HL-60 (cell line): ENCODE data around the gene RETREG3.

Source experiments
- DNase-seq, 2 experiments: peaks; one replicate each; pipeline ENCODE4 v3.0.0-alpha.2; 2010 to 2020; ENCODE audit warnings: low read depth in 1 of 2, low spot score in 1 of 2
- H3K27ac ChIP-seq: fragments of 250-450 bp; sonication (Bioruptor Pico); replicated peaks from 2 replicates; pipeline ENCODE4 v1.5.1; 2020; ENCODE audit warnings: mild to moderate bottlenecking, moderate library complexity
- H3K27me3 ChIP-seq: fragments of 250-450 bp; sonication (Bioruptor Pico); 2 replicates; pipeline ENCODE4 v1.5.1; 2021; ENCODE audit warnings: mild to moderate bottlenecking, moderate library complexity; ENCODE audit not compliant: insufficient read depth, poor library complexity, severe bottlenecking
- H3K4me3 ChIP-seq: replicated peaks from 2 replicates; pipeline ENCODE4 v1.5.1; 2011; ENCODE audit warnings: mild to moderate bottlenecking, control low read depth, low read length; ENCODE audit not compliant: insufficient read depth
- CTCF ChIP-seq: IDR thresholded peaks from one replicate; pipeline ENCODE4 v1.5.1; 2011; ENCODE audit warnings: low read length, control low read depth, inconsistent platforms; ENCODE audit not compliant: insufficient read depth
- GABPA ChIP-seq: IDR thresholded peaks from 2 replicates; pipeline ENCODE4 v1.6.1; 2012; ENCODE audit warnings: low read depth
- POLR2AphosphoS5 ChIP-seq: IDR thresholded peaks from 2 replicates; pipeline ENCODE4 v1.6.1; 2012; ENCODE audit warnings: low read depth
- REST ChIP-seq: IDR thresholded peaks from 2 replicates; pipeline ENCODE4 v1.6.1; 2012; ENCODE audit warnings: low read depth; ENCODE audit not compliant: insufficient replicate concordance
- SPI1 ChIP-seq: IDR thresholded peaks from 2 replicates; pipeline ENCODE4 v1.6.1; 2012; ENCODE audit warnings: low read depth, mild to moderate bottlenecking, borderline replicate concordance
- long read RNA-seq: library from polyadenylated mRNA; unstranded; transcript quantifications from one replicate; pipeline ENCODE4 v2.0.0, GENCODE V29; 2020

The RETREG3 gene
- long read RNA-seq, transcript RETREG3-205 (8 exons, 1,632 nt): minor isoform, 39 of 253 reads
- long read RNA-seq, transcript RETREG3-201 (9 exons, 3,759 nt): major isoform, 178 of 253 reads
- long read RNA-seq, partial matches to known transcripts: 5 of 253 reads
- long read RNA-seq, other reads (novel, unspliced or antisense): 31 of 253 reads

- peak within 1 kb of the TSS; percentile 82 for H3K4me3 ChIP-seq
- DNase-seq: peak; percentile 97 to 98
- TF ChIP-seq REST (no peak), SPI1 (peak; percentile 24; the same call in 1 of the 2 replicates), POLR2AphosphoS5 (peak; percentile 69; the same call in 1 of the 2 replicates), GABPA (no peak)
- no peaks in the 10 kb centered on the region for H3K27me3 ChIP-seq
- H3K27ac ChIP-seq: peak within 1 kb of the TSS; percentile 77
These were observed at the start of gene RETREG3, which contains the start of gene TUBG1 for GRCh38 chr17:42609182-42609813. Gene RETREG3 (minus strand): TSS chr17:42609374. CDS start chr17:42609324, 50 bp downstream. Gene TUBG1 (plus strand): TSS chr17:42609683. CDS start chr17:42609738, 55 bp downstream.

- TF ChIP-seq GABPA (no peak), REST (no peak), SPI1 (no peak), CTCF (no peak)
- H3K27me3 ChIP-seq: peaks cover 4% of the 10 kb centered on the region
- no peak overlapping the region for H3K27ac ChIP-seq
- no peak for DNase-seq
- H3K4me3 ChIP-seq: no peak overlapping the region
These were observed 48.8 kb upstream of the RETREG3 start for GRCh38 chr17:42657824-42658588.

GRCh38 chr17:42655528-42655927, 46.4 kb upstream of the RETREG3 start:
- H3K4me3 ChIP-seq: no peak overlapping the region
- no peak for DNase-seq
- no peak overlapping the region for H3K27ac ChIP-seq
- H3K27me3 ChIP-seq: peaks cover 4% of the 10 kb centered on the region
- TF ChIP-seq SPI1: no peak
- TF ChIP-seq GABPA: no peak

- no peak for TF ChIP-seq REST
- no peak for TF ChIP-seq SPI1
- TF ChIP-seq GABPA: no peak
- TF ChIP-seq CTCF: no peak
- H3K27ac ChIP-seq: no peak overlapping the region
- H3K27me3 ChIP-seq: peaks cover 2% of the 10 kb centered on the region
- no peak overlapping the region for H3K4me3 ChIP-seq
- no peak for DNase-seq
These were observed 44.3 kb upstream of the RETREG3 start for GRCh38 chr17:42653179-42654124.
